ENCODE results near the gene ZNF57.
"Not testable (repeated sequence)": the region's sequence is repeated elsewhere in the genome, so short reads cannot be mapped to it uniquely, and the experiment has no call there.

The ZNF57 gene

GRCh38 chr19:2900296-2901252 is at the start of gene ZNF57:
TSS of gene ZNF57 (plus strand) at chr19:2900928. CDS start at chr19:2901046, 118 bp downstream.
- peak within 1 kb of the TSS; percentile 80 for H3K4me3 ChIP-seq (ENCODE audit: low read depth, low read length)

GRCh38 chr19:2852598-2852997 is 48.1 kb upstream of the ZNF57 start:
- H3K4me3 ChIP-seq (ENCODE audit: low read depth, low read length), result no peak overlapping the region

GRCh38 chr19:2853015-2853606 is 47.6 kb upstream of the ZNF57 start:
- H3K4me3 ChIP-seq (ENCODE audit: low read depth, low read length), result no peak overlapping the region

GRCh38 chr19:2854849-2855248 is 45.9 kb upstream of the ZNF57 start:
- no peak overlapping the region for H3K4me3 ChIP-seq (ENCODE audit: low read depth, low read length)

- H3K4me3 ChIP-seq (ENCODE audit: low read depth, low read length), result no peak overlapping the region
Observed at GRCh38 chr19:2856457-2857050, 44.2 kb upstream of the ZNF57 start.

- H3K4me3 ChIP-seq (ENCODE audit: low read depth, low read length), result no peak overlapping the region
Observed at GRCh38 chr19:2858864-2859263, 41.9 kb upstream of the ZNF57 start.

GRCh38 chr19:2863816-2864215 is 36.9 kb upstream of the ZNF57 start:
- no peak overlapping the region for H3K4me3 ChIP-seq (ENCODE audit: low read depth, low read length)

GRCh38 chr19:2865334-2866100 is 35.2 kb upstream of the ZNF57 start:
- H3K4me3 ChIP-seq (ENCODE audit: low read depth, low read length), result no peak overlapping the region

- H3K4me3 ChIP-seq (ENCODE audit: low read depth, low read length), result no peak overlapping the region
Observed at GRCh38 chr19:2866495-2867024, 34.2 kb upstream of the ZNF57 start.

GRCh38 chr19:2867025-2867991 is 33.4 kb upstream of the ZNF57 start, which contains the start of gene ZNF556:
TSS of gene ZNF556 (plus strand) at chr19:2867335. CDS start at chr19:2867422, 87 bp downstream.
- no peak within 1 kb of the TSS for H3K4me3 ChIP-seq (ENCODE audit: low read depth, low read length)

- no peak overlapping the region for H3K4me3 ChIP-seq (ENCODE audit: low read depth, low read length)
Observed at GRCh38 chr19:2869618-2870017, 31.1 kb upstream of the ZNF57 start.

GRCh38 chr19:2872175-2872574 is 28.6 kb upstream of the ZNF57 start:
- not testable (repeated sequence) for H3K4me3 ChIP-seq (ENCODE audit: low read depth, low read length)

GRCh38 chr19:2877398-2878331 is 23.1 kb upstream of the ZNF57 start:
- no peak overlapping the region for H3K4me3 ChIP-seq (ENCODE audit: low read depth, low read length)

- no peak overlapping the region for H3K4me3 ChIP-seq (ENCODE audit: low read depth, low read length)
Observed at GRCh38 chr19:2883686-2884439, 16.9 kb upstream of the ZNF57 start.

GRCh38 chr19:2885736-2886135 is 15.0 kb upstream of the ZNF57 start:
- no peak overlapping the region for H3K4me3 ChIP-seq (ENCODE audit: low read depth, low read length)

GRCh38 chr19:2887391-2887914 is 13.3 kb upstream of the ZNF57 start:
- H3K4me3 ChIP-seq (ENCODE audit: low read depth, low read length), result no peak overlapping the region

- H3K4me3 ChIP-seq (ENCODE audit: low read depth, low read length), result no peak overlapping the region
Observed at GRCh38 chr19:2888731-2889224, 11.9 kb upstream of the ZNF57 start.
